Mucosa of descending colon (tissue), 3 donors: ENCODE results near the gene GRIA4. TPM values are rescaled to one million over a fixed set of nuclear protein-coding genes. Genes with fewer than 3 reads are reported as not detected.
"Not testable (repeated sequence)": the region's sequence is repeated elsewhere in the genome, so short reads cannot be mapped to it uniquely, and the experiment has no call there.

Experiments
- ATAC-seq: fragments of 200-7000 bp; cut with Tn5 transposase; one replicate; pipeline ENCODE4 v1.9.1; 2020; ENCODE audit warnings: mild to moderate bottlenecking, moderate library complexity
- DNase-seq, 3 donors: peaks; one replicate each; pipeline ENCODE4 v3.0.0-alpha.2; 2020
- H3K36me3 ChIP-seq: fragments of 200-600 bp; one replicate; pipeline ENCODE4 v1.8.0; 2021; ENCODE audit warnings: low read depth, mild to moderate bottlenecking
- H3K4me1 ChIP-seq: fragments of 200-600 bp; one replicate; pipeline ENCODE4 v1.8.0; 2021; ENCODE audit warnings: low read depth, mild to moderate bottlenecking
- H3K4me3 ChIP-seq: fragments of 200-600 bp; one replicate; pipeline ENCODE4 v1.8.0; 2021; ENCODE audit warnings: mild to moderate bottlenecking
- H3K9me3 ChIP-seq: fragments of 200-600 bp; one replicate; pipeline ENCODE4 v1.8.0; 2021; ENCODE audit warnings: mild to moderate bottlenecking
- CTCF ChIP-seq: fragments of 200-600 bp; IDR thresholded peaks from one replicate; pipeline ENCODE4 v1.8.0; 2022; ENCODE audit warnings: antibody characterized with exemption, mild to moderate bottlenecking
- intact Hi-C, 2 donors: fragments of 100-400 bp; cut with DNase I in 1 of 2; cut with micrococcal nuclease in 1 of 2; formaldehyde crosslinking; loops; one replicate each; pipeline versions ENCODE4 v1.11.0 to v1.11.1; 2022; cut with DNase I, micrococcal nuclease
- total RNA-seq, 3 donors: library from RNA; stranded (reverse); fragmentation: NEBNext Ultra II Directional in 2 of 3; extraction: Animal tissue kit (Norgen Biotek cat#: 25700) in 2 of 3; gene quantifications; one replicate each; pipeline versions ENCODE4 v1.2.1 to v1.2.4, GENCODE V29; 2021 to 2023
- donor health status: DM: no; HTN: no; CAD: no; lungs with moderate emphysema.
- donor health status: DM: no; HTN: no; CAD: no.
- donor health status: DM: no; HTN: yes; CAD: no.

Gene GRIA4
- total RNA-seq, 3 donors from 2014 or later = 1.6 to 2.3 (median 1.6) TPM

- intact Hi-C loops = no loop called here
- no peaks in the 10 kb centered on the region for H3K36me3 ChIP-seq
- TF ChIP-seq CTCF = no peak
- no peaks in the 10 kb centered on the region for H3K4me1 ChIP-seq
- ATAC-seq (no peak), DNase-seq (no peak)
- H3K4me3 ChIP-seq = no peak overlapping the region
- H3K9me3 ChIP-seq = no peaks in the 10 kb centered on the region
Observed at GRCh38 chr11:105986554-105986953, 376.7 kb downstream of the GRIA4 start.

GRCh38 chr11:105988197-105988596 lies 378.3 kb downstream of the GRIA4 start:
- Histone ChIP-seq H3K4me3 (no peak overlapping the region), H3K36me3 (no peaks in the 10 kb centered on the region), H3K4me1 (no peaks in the 10 kb centered on the region), H3K9me3 (no peaks in the 10 kb centered on the region)
- ATAC-seq = no peak
- no peak for TF ChIP-seq CTCF
- intact Hi-C loops = no loop called here
- DNase-seq = no peak

- DNase-seq = no peak
- Histone ChIP-seq H3K9me3 (peaks cover 7% of the 10 kb centered on the region), H3K4me3 (no peak overlapping the region), H3K36me3 (no peaks in the 10 kb centered on the region), H3K4me1 (no peaks in the 10 kb centered on the region)
- no peak for ATAC-seq
- TF ChIP-seq CTCF = no peak
- intact Hi-C loops = no loop called here
Observed at GRCh38 chr11:105989124-105989523, 379.3 kb downstream of the GRIA4 start.

- no peaks in the 10 kb centered on the region for H3K4me1 ChIP-seq
- no peaks in the 10 kb centered on the region for H3K36me3 ChIP-seq
- ATAC-seq (no peak), DNase-seq (no peak)
- H3K9me3 ChIP-seq = peaks cover 7% of the 10 kb centered on the region
- intact Hi-C loops = no loop called here
- no peak overlapping the region for H3K4me3 ChIP-seq
- TF ChIP-seq CTCF = no peak
Observed at GRCh38 chr11:105991888-105992287, 382.0 kb downstream of the GRIA4 start.

- peaks cover 21% of the 10 kb centered on the region for H3K9me3 ChIP-seq
- DNase-seq (no peak), ATAC-seq (no peak)
- intact Hi-C loops = no loop called here
- TF ChIP-seq CTCF = no peak
- no peaks in the 10 kb centered on the region for H3K36me3 ChIP-seq
- no peak overlapping the region for H3K4me3 ChIP-seq
- H3K4me1 ChIP-seq = no peaks in the 10 kb centered on the region
Observed at GRCh38 chr11:106001304-106002012, 391.6 kb downstream of the GRIA4 start.

- intact Hi-C loops, H3K4me1 ChIP-seq, DNase-seq, H3K4me3 ChIP-seq, H3K36me3 ChIP-seq, ATAC-seq: not testable (repeated sequence)
- H3K9me3 ChIP-seq = peaks cover 21% of the 10 kb centered on the region
Observed at GRCh38 chr11:106003094-106003493, 393.2 kb downstream of the GRIA4 start.
